Mucosa of gallbladder (tissue), 1 donor: ENCODE results near the gene DKK3. TPM values are rescaled to one million over a fixed set of nuclear protein-coding genes. Genes with fewer than 3 reads are reported as not detected.

Source experiments
- DNase-seq: peaks from one replicate; pipeline ENCODE4 v3.0.0-alpha.2; 2020; ENCODE audit warnings: low spot score
- total RNA-seq: library from RNA; stranded (reverse); gene quantifications from one replicate; pipeline ENCODE4 v1.2.1, GENCODE V29; 2021
- donor health status: DM: no; HTN: no; CAD: no.

The DKK3 gene
- total RNA-seq, 1 donor from 2014 or later: 80.0 TPM

GRCh38 chr11:11944444-11944843, 64.0 kb downstream of the DKK3 start:
- DNase-seq: no peak

GRCh38 chr11:11942668-11943067, 65.8 kb downstream of the DKK3 start:
- no peak for DNase-seq

GRCh38 chr11:11940551-11940950, 67.9 kb downstream of the DKK3 start:
- no peak for DNase-seq

GRCh38 chr11:11937957-11938356, 70.5 kb downstream of the DKK3 start:
- DNase-seq: no peak

- DNase-seq: no peak
Measured at GRCh38 chr11:11937433-11937832, 71.0 kb downstream of the DKK3 start.

- no peak for DNase-seq
Measured at GRCh38 chr11:11935536-11935935, 72.9 kb downstream of the DKK3 start.

- no peak for DNase-seq
Measured at GRCh38 chr11:11931461-11932055, 76.9 kb downstream of the DKK3 start.

- no peak for DNase-seq
Measured at GRCh38 chr11:11929920-11930319, 78.5 kb downstream of the DKK3 start.

GRCh38 chr11:11923828-11924227, 84.6 kb downstream of the DKK3 start:
- DNase-seq: no peak

GRCh38 chr11:11916981-11917399, 91.4 kb downstream of the DKK3 start:
- no peak for DNase-seq

- DNase-seq: no peak
Measured at GRCh38 chr11:11915625-11916024, 92.8 kb downstream of the DKK3 start.

- DNase-seq: no peak
Measured at GRCh38 chr11:11913395-11913794, 95.0 kb downstream of the DKK3 start.

Other genes with a start within 250 kb of the DKK3 start
- 48.5 TPM for gene USP47, start 166.7 kb downstream of the DKK3 start, total RNA-seq
- gene MICAL2, start 102.0 kb upstream of the DKK3 start, total RNA-seq: 158 TPM